Type B pancreatic cell (in vitro differentiated cells): ENCODE data around the gene CCN5. TPM values are rescaled to one million over a fixed set of nuclear protein-coding genes. Genes with fewer than 3 reads are reported as not detected.

Source experiments
- DNase-seq: peaks from one replicate; pipeline ENCODE4 v3.0.0; 2021; ENCODE audit warnings: mixed read lengths; ENCODE audit not compliant: unreplicated experiment; ENCODE audit errors: extremely low spot score
- H3K27ac Mint-ChIP-seq: 2 replicates; pipeline ENCODE4 v1.8.0; 2021; ENCODE audit warnings: mild to moderate bottlenecking, mixed read lengths
- H3K27me3 Mint-ChIP-seq: 2 replicates; pipeline ENCODE4 v1.8.0; 2021; ENCODE audit warnings: mixed read lengths
- H3K36me3 Mint-ChIP-seq: 2 replicates; pipeline ENCODE4 v1.8.0; 2021; ENCODE audit warnings: mixed read lengths
- H3K4me1 Mint-ChIP-seq: one replicate; pipeline ENCODE4 v1.8.0; 2021; ENCODE audit warnings: mixed read lengths; ENCODE audit not compliant: unreplicated experiment
- H3K4me3 Mint-ChIP-seq: 2 replicates; pipeline ENCODE4 v1.8.0; 2021; ENCODE audit warnings: mild to moderate bottlenecking, mixed read lengths
- H3K9me3 Mint-ChIP-seq: 2 replicates; pipeline ENCODE4 v1.8.0; 2021; ENCODE audit warnings: mixed read lengths
- CTCF ChIP-seq: fragments of 200-600 bp; sonication (generic); conservative IDR thresholded peaks from 2 replicates; pipeline ENCODE4 v1.5.0; 2021; ENCODE audit warnings: antibody characterized with exemption, mild to moderate bottlenecking
- total RNA-seq: library from RNA; stranded (reverse); gene quantifications from 2 replicates; pipeline ENCODE4 v1.2.1, GENCODE V29; 2021; ENCODE audit warnings: low replicate concordance

The CCN5 gene
- total RNA-seq, 1 donor from 2014 or later = not detected

GRCh38 chr20:44720997-44721784 is 6.0 kb downstream of the CCN5 start:
- no peak for TF ChIP-seq CTCF
- Mint-ChIP-seq H3K27ac (no peak overlapping the region), H3K27me3 (peaks cover 3% of the 10 kb centered on the region), H3K4me3 (no peak overlapping the region), H3K4me1 (no peaks in the 10 kb centered on the region), H3K9me3 (no peaks in the 10 kb centered on the region), H3K36me3 (no peaks in the 10 kb centered on the region)
- no peak for DNase-seq

GRCh38 chr20:44721785-44722054 is 6.6 kb downstream of the CCN5 start:
- H3K27ac Mint-ChIP-seq = no peak overlapping the region
- no peak for DNase-seq
- H3K27me3 Mint-ChIP-seq = peaks cover 3% of the 10 kb centered on the region
- H3K4me3 Mint-ChIP-seq = no peak overlapping the region
- H3K9me3 Mint-ChIP-seq = no peaks in the 10 kb centered on the region
- no peaks in the 10 kb centered on the region for H3K4me1 Mint-ChIP-seq
- no peak for TF ChIP-seq CTCF
- no peaks in the 10 kb centered on the region for H3K36me3 Mint-ChIP-seq

- H3K4me1 Mint-ChIP-seq = no peaks in the 10 kb centered on the region
- peaks cover 3% of the 10 kb centered on the region for H3K27me3 Mint-ChIP-seq
- H3K4me3 Mint-ChIP-seq = no peak overlapping the region
- no peak overlapping the region for H3K27ac Mint-ChIP-seq
- no peaks in the 10 kb centered on the region for H3K9me3 Mint-ChIP-seq
- no peaks in the 10 kb centered on the region for H3K36me3 Mint-ChIP-seq
- no peak for TF ChIP-seq CTCF
- no peak for DNase-seq
Measured at GRCh38 chr20:44722990-44723389, 7.8 kb downstream of the CCN5 start.

DNA sequence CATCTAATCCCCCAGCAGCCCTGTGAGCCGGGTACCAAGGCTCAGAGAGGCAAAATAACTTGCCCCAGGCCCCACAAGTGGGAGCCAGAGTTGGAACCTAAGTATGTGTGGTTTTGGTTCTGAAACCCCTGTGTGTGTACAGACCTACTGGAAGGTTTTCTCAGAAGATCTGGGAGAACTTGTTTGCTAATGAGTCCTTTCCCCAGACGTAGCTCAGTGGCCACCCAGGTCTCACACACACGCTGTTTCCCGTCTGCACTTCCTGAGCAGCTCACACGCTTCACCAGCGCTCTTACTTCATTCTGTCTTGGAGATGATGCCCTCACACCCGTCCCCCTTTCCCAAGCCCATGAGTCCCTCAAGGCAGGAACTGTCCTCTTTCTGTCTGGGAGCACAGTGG is 8.2 kb downstream of the CCN5 start:
- no peak overlapping the region for H3K27ac Mint-ChIP-seq
- no peaks in the 10 kb centered on the region for H3K9me3 Mint-ChIP-seq
- H3K4me3 Mint-ChIP-seq = no peak overlapping the region
- no peak for TF ChIP-seq CTCF
- H3K36me3 Mint-ChIP-seq = no peaks in the 10 kb centered on the region
- peaks cover 3% of the 10 kb centered on the region for H3K27me3 Mint-ChIP-seq
- no peaks in the 10 kb centered on the region for H3K4me1 Mint-ChIP-seq
- no peak for DNase-seq

GRCh38 chr20:44723798-44724362 is 8.7 kb downstream of the CCN5 start:
- no peak for TF ChIP-seq CTCF
- no peak for DNase-seq
- H3K4me3 Mint-ChIP-seq = no peak overlapping the region
- H3K36me3 Mint-ChIP-seq = no peaks in the 10 kb centered on the region
- H3K27me3 Mint-ChIP-seq = peaks cover 3% of the 10 kb centered on the region
- peaks cover 4% of the 10 kb centered on the region for H3K4me1 Mint-ChIP-seq
- no peak overlapping the region for H3K27ac Mint-ChIP-seq
- no peaks in the 10 kb centered on the region for H3K9me3 Mint-ChIP-seq
